AG10803 (cell line): Measurements from ENCODE around the gene IFITM2.

Source experiments
- DNase-seq: peaks from one replicate; pipeline ENCODE4 v3.0.0; 2010; ENCODE audit warnings: low read depth
- H3K4me3 ChIP-seq: 2 replicates; pipeline ENCODE4 v1.5.1; 2011; ENCODE audit warnings: mild to moderate bottlenecking, low read length, control low read depth
- TF ChIP-seq, protein P1 (sequence below): conservative IDR thresholded peaks from 2 replicates; pipeline ENCODE4 v1.5.1; 2011; ENCODE audit warnings: mild to moderate bottlenecking, low read length, control low read depth, inconsistent platforms

The IFITM2 gene

DNA sequence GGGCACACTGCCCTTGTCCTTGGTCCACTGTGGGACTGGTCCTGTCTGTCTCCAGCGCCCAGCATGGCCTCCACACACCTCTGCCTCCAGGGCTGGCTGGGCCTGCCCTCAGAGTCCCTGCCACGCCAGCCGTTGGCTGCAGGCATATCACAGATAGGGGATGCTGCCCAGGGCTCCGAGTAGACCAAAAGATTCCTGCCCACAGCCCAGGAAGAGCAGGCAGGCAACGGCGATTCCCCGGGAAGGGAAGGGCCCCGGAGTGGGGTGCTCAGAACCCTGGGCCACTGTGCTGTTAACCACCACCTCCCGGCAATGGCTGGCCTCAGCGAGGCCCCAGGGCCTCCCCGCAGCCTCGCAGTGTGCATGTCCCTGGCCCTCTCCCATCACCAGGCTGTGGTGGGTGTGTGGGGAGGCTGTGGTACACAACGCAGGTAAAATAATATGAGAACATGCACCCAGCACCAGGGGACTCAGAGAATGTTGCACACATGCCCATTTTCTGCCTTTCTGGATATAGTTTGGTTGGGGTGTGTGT, 10.5 kb upstream of the IFITM2 start:
- DNase-seq, result no peak
- no peak overlapping the region for H3K4me3 ChIP-seq
- TF ChIP-seq, protein P1, sequence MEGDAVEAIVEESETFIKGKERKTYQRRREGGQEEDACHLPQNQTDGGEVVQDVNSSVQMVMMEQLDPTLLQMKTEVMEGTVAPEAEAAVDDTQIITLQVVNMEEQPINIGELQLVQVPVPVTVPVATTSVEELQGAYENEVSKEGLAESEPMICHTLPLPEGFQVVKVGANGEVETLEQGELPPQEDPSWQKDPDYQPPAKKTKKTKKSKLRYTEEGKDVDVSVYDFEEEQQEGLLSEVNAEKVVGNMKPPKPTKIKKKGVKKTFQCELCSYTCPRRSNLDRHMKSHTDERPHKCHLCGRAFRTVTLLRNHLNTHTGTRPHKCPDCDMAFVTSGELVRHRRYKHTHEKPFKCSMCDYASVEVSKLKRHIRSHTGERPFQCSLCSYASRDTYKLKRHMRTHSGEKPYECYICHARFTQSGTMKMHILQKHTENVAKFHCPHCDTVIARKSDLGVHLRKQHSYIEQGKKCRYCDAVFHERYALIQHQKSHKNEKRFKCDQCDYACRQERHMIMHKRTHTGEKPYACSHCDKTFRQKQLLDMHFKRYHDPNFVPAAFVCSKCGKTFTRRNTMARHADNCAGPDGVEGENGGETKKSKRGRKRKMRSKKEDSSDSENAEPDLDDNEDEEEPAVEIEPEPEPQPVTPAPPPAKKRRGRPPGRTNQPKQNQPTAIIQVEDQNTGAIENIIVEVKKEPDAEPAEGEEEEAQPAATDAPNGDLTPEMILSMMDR, result no peak

DNA sequence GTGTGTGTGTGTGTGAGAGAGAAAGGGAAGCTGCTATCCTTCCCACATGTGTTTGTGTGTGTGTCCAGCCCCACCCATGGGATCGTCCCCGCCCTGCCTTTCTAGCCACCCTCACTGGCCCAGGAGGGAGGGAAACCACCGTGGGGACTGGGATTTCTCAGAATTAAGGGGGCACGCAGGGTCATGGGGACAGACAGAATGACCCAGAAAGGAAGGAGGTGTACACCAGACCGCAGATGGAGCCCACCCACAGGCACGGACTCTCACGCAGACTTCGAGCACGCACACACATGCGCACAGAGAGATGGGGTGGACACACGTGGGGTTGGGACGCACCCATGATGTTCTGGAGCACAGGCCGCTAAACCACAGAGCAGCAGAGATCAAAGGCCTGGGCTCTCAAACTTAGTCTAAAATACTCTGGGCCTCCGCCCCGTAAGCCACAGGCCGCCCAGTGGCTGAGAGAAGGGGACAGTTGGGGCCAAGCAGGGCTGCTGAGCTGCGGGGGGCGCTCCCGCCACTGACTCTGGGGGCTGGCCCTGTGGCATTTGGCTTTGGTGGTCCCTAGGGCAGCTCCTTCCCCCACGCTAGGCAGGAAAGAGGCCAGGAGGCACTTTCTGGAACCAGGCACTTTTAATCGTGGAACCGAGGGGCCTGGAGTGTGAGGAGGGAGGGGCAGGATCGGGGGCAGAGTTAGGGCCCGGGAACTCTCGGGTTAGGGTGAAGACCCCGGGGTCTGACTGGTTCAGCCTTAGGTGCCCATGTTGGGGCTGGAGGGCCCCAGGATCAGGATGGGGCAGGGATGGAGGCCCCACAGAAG, 9.8 kb upstream of the IFITM2 start:
- no peak overlapping the region for H3K4me3 ChIP-seq
- TF ChIP-seq, protein P1, result no peak
- DNase-seq, result peak; percentile 68

DNA sequence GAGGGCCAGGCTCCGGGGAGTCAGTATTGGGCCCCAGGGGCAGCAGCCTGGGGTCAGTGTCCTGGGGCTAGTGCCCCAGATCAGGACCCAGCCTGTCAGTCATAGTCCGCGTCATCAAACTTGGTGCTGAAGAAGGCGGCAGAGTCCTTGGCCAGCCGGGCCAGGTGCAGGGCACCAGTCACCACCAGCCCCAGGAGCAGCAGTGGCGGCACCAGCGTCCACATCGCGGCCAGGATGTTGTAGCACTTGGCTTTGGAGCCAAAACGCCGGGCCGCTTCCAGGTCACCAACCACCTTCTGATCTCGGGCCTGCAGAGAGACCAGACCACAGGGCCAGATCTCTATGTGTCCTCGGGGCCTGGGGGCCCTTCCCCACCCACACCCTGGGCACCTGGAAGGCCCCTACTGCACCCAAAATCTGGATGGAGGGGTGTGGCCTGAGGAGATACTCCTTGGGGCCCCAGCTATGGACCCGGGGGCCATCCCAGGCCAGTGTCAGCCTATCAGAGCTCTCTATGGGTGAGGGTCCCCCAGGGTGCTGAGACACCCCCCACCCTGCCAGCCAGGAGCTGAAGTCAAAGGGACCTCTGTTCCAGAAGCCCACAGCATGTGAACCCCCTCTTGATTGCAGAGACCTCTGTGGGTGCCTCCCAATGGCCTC, 9.1 kb upstream of the IFITM2 start:
- no peak overlapping the region for H3K4me3 ChIP-seq
- TF ChIP-seq, protein P1, result no peak
- DNase-seq, result no peak

DNA sequence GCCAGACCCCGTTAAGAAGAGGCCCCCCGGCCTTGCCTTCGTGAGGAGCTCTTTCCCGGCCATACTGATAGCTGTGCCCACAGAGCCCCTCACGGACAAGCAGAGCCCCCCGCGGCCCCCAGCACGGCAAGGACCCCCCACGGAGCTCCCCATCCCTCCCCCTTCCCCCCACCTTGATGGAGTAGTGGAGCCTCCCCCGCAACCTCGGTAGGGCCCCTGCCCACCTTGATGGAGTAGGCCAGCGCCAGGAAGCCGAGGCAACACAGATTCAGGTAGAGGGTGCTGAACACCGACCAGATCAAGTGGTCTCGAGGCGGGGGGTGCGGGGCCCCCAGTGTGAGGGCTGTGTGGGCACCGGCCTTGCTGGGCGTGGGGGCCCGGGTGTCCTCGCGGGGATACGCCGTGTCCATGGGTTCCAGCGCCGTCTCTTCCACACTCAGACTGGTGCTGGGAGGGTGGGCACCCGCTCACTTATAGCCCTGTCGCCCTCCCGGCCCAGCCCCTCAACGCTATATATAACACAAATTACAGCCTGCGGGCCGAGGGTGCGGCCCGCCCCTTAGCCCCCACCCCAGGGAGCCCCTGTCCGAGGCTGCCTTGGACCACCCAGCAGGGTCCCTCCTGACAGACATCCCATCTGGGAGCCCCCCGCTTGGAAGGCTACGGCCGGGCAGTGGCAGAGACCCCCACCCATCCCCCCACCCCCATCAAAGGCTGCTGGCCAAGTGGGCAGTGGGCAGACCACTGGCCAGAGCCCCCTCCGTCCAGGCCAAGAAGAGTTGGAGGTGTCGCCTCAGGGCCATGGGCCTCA, 8.3 kb upstream of the IFITM2 start, which contains the start of gene IFITM5:
Gene IFITM5, minus strand, starts transcription at position 446 of the 811 bp plus-strand sequence. Its CDS starts 36 bp downstream, at position 410.
- TF ChIP-seq, protein P1, result no peak
- no peak for DNase-seq
- no peak within 1 kb of the TSS for H3K4me3 ChIP-seq

DNA sequence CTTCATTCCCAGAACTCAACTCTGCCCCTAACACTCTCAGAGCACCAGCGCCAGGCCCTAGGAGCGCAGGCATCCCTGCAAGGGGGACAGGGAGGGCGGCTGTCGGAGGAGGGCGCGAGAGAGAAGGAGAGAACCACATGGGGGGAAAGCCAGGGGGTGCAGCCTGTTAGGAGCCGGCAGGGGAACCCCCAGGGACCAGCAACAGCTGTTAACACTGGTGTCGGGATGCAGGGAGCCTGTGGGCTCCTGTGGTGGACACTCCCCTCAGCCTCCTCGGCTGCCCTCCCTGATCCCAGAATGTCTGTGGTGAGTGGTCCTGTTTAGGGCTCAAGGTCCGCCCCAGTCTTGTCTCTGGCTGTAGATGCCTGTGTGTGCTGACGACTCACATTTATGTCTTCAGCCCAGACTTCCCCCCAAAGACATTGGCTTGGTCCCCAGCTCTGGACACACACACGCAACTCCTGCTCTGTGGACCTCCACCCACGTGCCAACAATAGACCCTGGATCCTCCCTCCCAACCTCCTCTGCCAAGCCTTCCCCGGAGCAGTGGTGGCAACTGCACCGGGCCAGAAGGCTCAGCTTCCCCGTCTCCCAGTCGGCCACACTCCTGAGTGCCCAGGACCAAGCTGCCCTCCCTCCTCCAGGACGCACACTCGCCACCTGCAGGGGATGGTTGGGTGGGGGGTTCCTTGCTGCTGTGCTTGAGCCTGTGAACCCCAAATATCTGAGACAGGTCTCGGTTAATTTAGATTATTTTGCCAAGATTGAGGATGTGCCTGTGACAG, 7.5 kb upstream of the IFITM2 start:
- no peak for DNase-seq
- H3K4me3 ChIP-seq, result no peak overlapping the region
- TF ChIP-seq, protein P1, result peak; percentile 21; the same call in 1 of the 2 replicates

DNA sequence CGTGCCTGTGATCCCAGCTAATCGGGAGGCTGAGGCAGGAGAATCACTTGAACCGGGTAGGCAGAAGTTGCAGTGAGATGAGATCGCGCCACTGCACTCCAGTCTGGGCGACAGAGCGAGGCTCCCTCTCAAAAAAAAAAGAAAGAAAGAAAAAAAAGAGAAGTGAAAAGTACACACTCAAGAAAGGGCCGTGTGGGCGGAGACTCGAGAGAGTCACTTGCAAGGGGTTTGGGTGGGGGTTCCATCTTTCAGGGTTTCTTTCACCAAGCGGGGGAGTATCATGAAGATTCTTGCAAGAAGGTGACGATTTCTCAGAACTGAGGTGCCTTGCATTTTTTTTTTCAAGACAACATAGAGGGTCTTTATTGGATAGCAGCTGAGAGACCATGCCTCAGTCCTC, 4.3 kb upstream of the IFITM2 start:
- no peak for DNase-seq
- no peak overlapping the region for H3K4me3 ChIP-seq
- TF ChIP-seq, protein P1, result no peak
